OCI-LY7 (cell line): ENCODE data around the gene SIPA1L3. TPM values are rescaled to one million over a fixed set of nuclear protein-coding genes. Genes with fewer than 3 reads are reported as not detected.

Source experiments
- BruUV-seq: library from RNA; stranded (reverse); fragments of 400-500 nt; replicated peaks from 2 replicates; lab custom pipeline; 2021; lab: Mats Ljungman, UMichigan
- CTCF ChIA-PET: fragments of 300-600 bp; sonication (Branson Sonifier 250); formaldehyde crosslinking; loops from one replicate; lab custom pipeline; 2022; ENCODE audit warnings: antibody characterized with exemption; ENCODE audit not compliant: unreplicated experiment; lab: Charles Lee
- POLR2A ChIA-PET: fragments of 300-600 bp; sonication (Branson Sonifier 250); formaldehyde crosslinking; loops from one replicate; lab custom pipeline; 2022; ENCODE audit warnings: antibody characterized with exemption; lab: Charles Lee
- DNase-seq: peaks from one replicate; pipeline ENCODE4 v3.0.0-alpha.2; 2015; ENCODE audit warnings: low spot score
- H2AFZ ChIP-seq: fragments of 200-600 bp; sonication (generic), shearing (Covaris generic); 2 replicates; pipeline ENCODE4 v1.6.1; 2014; ENCODE audit warnings: mild to moderate bottlenecking, antibody characterized with exemption, low read length, moderate library complexity
- H3K27ac ChIP-seq: fragments of 200-600 bp; sonication (generic); 2 replicates; pipeline ENCODE4 v1.5.1; 2014; ENCODE audit warnings: mixed run types, low read depth, mild to moderate bottlenecking, moderate library complexity, low read length, inconsistent platforms; ENCODE audit not compliant: poor library complexity, severe bottlenecking
- H3K36me3 ChIP-seq: fragments of 200-600 bp; sonication (generic); 2 replicates; pipeline ENCODE4 v1.6.1; 2014; ENCODE audit warnings: mild to moderate bottlenecking, antibody characterized with exemption, low read length, moderate library complexity, mixed read lengths; ENCODE audit not compliant: insufficient read depth
- H3K4me1 ChIP-seq: fragments of 200-600 bp; sonication (generic); 2 replicates; pipeline ENCODE4 v1.5.1; 2014; ENCODE audit warnings: mild to moderate bottlenecking, low read length; ENCODE audit not compliant: insufficient read depth, poor library complexity, severe bottlenecking
- H3K4me2 ChIP-seq: fragments of 200-600 bp; sonication (generic); 2 replicates; pipeline ENCODE4 v1.6.1; 2014; ENCODE audit warnings: mild to moderate bottlenecking, low read length
- H3K4me3 ChIP-seq: fragments of 200-600 bp; sonication (generic); 2 replicates; pipeline ENCODE4 v1.5.1; 2014; ENCODE audit warnings: mild to moderate bottlenecking, low read depth, low read length; ENCODE audit not compliant: poor library complexity, severe bottlenecking
- H3K79me2 ChIP-seq: fragments of 200-600 bp; sonication (generic); 2 replicates; pipeline ENCODE4 v1.6.1; 2016; ENCODE audit warnings: low read depth, mild to moderate bottlenecking, low read length, moderate library complexity, mixed read lengths; ENCODE audit not compliant: insufficient read depth
- H3K9me2 ChIP-seq: fragments of 200-600 bp; sonication (generic); 2 replicates; pipeline ENCODE4 v1.6.1; 2016; ENCODE audit warnings: mild to moderate bottlenecking, low read length, mixed read lengths; ENCODE audit not compliant: insufficient read depth
- H3K9me3 ChIP-seq: fragments of 200-600 bp; sonication (generic); 2 replicates; pipeline ENCODE4 v1.6.1; 2014; ENCODE audit warnings: mild to moderate bottlenecking, mixed run types, low read length, mixed read lengths
- H4K20me1 ChIP-seq: fragments of 200-600 bp; sonication (generic); 2 replicates; pipeline ENCODE4 v1.6.1; 2014; ENCODE audit warnings: mild to moderate bottlenecking, antibody characterized with exemption, low read length, moderate library complexity, mixed read lengths; ENCODE audit not compliant: insufficient read depth
- EZH2phosphoT487 ChIP-seq: fragments of 200-600 bp; sonication (generic); IDR thresholded peaks from 2 replicates; pipeline ENCODE4 v1.6.1; 2018; ENCODE audit warnings: low read depth, borderline replicate concordance, mild to moderate bottlenecking, mixed run types, antibody characterized with exemption, low read length, moderate library complexity, mixed read lengths
- intact Hi-C: fragments of 100-400 bp; cut with micrococcal nuclease; formaldehyde crosslinking; loops from one replicate; pipeline ENCODE4 v1.10.0; 2022; ENCODE audit not compliant: unreplicated experiment
- total RNA-seq, 2 experiments: library from RNA; depleted of rRNA in 1 of 2; stranded (reverse); fragments of >200 nt in 1 of 2; shearing (Covaris generic) in 1 of 2; gene quantifications; 2 replicates each; pipeline ENCODE4 v1.2.3, GENCODE V29; 2014 to 2022
- TF ChIP-seq, protein P1 (sequence below): fragments of 200-600 bp; sonication (generic); conservative IDR thresholded peaks from 2 replicates; pipeline ENCODE4 v1.5.1; 2014; ENCODE audit warnings: mild to moderate bottlenecking, antibody characterized with exemption, low read length, moderate library complexity, mixed read lengths

Gene SIPA1L3
- total RNA-seq, 2 experiments from 2014 or later = 21.2 to 84.4 TPM

- Histone ChIP-seq H3K9me3 (no peaks in the 10 kb centered on the region), H3K4me3 (no peak overlapping the region), H2AFZ (no peak overlapping the region), H3K9me2 (no peaks in the 10 kb centered on the region), H3K4me2 (no peak overlapping the region), H3K27ac (no peak overlapping the region), H4K20me1 (no peaks in the 10 kb centered on the region), H3K4me1 (no peaks in the 10 kb centered on the region), H3K36me3 (peaks cover 65% of the 10 kb centered on the region), H3K79me2 (no peaks in the 10 kb centered on the region)
- ChIA-PET CTCF (interaction anchor here (0.6 kb wide), 1 partner anchor 58 kb away, joined by 3 read pairs; no protein-coding TSS in a partner anchor), POLR2A (no interaction called here)
- DNase-seq = no peak
- no peak for TF ChIP-seq EZH2phosphoT487
- TF ChIP-seq, protein P1, sequence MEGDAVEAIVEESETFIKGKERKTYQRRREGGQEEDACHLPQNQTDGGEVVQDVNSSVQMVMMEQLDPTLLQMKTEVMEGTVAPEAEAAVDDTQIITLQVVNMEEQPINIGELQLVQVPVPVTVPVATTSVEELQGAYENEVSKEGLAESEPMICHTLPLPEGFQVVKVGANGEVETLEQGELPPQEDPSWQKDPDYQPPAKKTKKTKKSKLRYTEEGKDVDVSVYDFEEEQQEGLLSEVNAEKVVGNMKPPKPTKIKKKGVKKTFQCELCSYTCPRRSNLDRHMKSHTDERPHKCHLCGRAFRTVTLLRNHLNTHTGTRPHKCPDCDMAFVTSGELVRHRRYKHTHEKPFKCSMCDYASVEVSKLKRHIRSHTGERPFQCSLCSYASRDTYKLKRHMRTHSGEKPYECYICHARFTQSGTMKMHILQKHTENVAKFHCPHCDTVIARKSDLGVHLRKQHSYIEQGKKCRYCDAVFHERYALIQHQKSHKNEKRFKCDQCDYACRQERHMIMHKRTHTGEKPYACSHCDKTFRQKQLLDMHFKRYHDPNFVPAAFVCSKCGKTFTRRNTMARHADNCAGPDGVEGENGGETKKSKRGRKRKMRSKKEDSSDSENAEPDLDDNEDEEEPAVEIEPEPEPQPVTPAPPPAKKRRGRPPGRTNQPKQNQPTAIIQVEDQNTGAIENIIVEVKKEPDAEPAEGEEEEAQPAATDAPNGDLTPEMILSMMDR = no peak
- no TSS peak for BruUV-seq
- intact Hi-C loops = no loop called here
Measured at GRCh38 chr19:38162094-38162493, 255.1 kb downstream of the SIPA1L3 start.

GRCh38 chr19:38162632-38163031, 255.6 kb downstream of the SIPA1L3 start:
- Histone ChIP-seq H3K4me2 (no peak overlapping the region), H4K20me1 (no peaks in the 10 kb centered on the region), H3K79me2 (no peaks in the 10 kb centered on the region), H3K4me3 (no peak overlapping the region), H3K9me2 (no peaks in the 10 kb centered on the region), H3K9me3 (no peaks in the 10 kb centered on the region), H3K4me1 (no peaks in the 10 kb centered on the region), H2AFZ (no peak overlapping the region), H3K27ac (no peak overlapping the region), H3K36me3 (peaks cover 69% of the 10 kb centered on the region)
- no TSS peak for BruUV-seq
- CTCF ChIA-PET = no interaction called here
- POLR2A ChIA-PET = no interaction called here
- no peak for TF ChIP-seq EZH2phosphoT487
- TF ChIP-seq, protein P1 = no peak
- DNase-seq = no peak
- intact Hi-C loops = no loop called here

- no peak for DNase-seq
- H4K20me1 ChIP-seq = no peaks in the 10 kb centered on the region
- ChIA-PET CTCF (no interaction called here), POLR2A (no interaction called here)
- BruUV-seq = no TSS peak
- intact Hi-C loops = no loop called here
- peaks cover 72% of the 10 kb centered on the region for H3K36me3 ChIP-seq
- no peak overlapping the region for H3K27ac ChIP-seq
- H3K4me3 ChIP-seq = no peak overlapping the region
- no peak for TF ChIP-seq EZH2phosphoT487
- TF ChIP-seq, protein P1 = no peak
- no peaks in the 10 kb centered on the region for H3K79me2 ChIP-seq
- H3K4me1 ChIP-seq = no peaks in the 10 kb centered on the region
- H3K9me2 ChIP-seq = no peaks in the 10 kb centered on the region
- H3K4me2 ChIP-seq = no peak overlapping the region
- H3K9me3 ChIP-seq = no peaks in the 10 kb centered on the region
- no peak overlapping the region for H2AFZ ChIP-seq
Measured at GRCh38 chr19:38163419-38164290, 256.6 kb downstream of the SIPA1L3 start.
